IPS-15b (cell line): ENCODE data around the gene TANC1.

Experiments
- H3K27me3 ChIP-seq: one replicate; pipeline ENCODE4 v1.6.1; 2013; ENCODE audit warnings: low read length; ENCODE audit not compliant: control insufficient read depth, insufficient read depth
- H3K36me3 ChIP-seq: one replicate; pipeline ENCODE4 v1.6.1; 2013; ENCODE audit warnings: low read length; ENCODE audit not compliant: control insufficient read depth, insufficient read depth
- H3K4me1 ChIP-seq: one replicate; pipeline ENCODE4 v1.6.1; 2013; ENCODE audit warnings: mild to moderate bottlenecking, low read length; ENCODE audit not compliant: control insufficient read depth, insufficient read depth
- H3K4me3 ChIP-seq: one replicate; pipeline ENCODE4 v1.5.1; 2013; ENCODE audit warnings: low read depth, low read length
- H3K9ac ChIP-seq: one replicate; pipeline ENCODE4 v1.6.1; 2013; ENCODE audit warnings: low read depth, mild to moderate bottlenecking, low read length
- H3K9me3 ChIP-seq: one replicate; pipeline ENCODE4 v1.6.1; 2013; ENCODE audit warnings: mild to moderate bottlenecking, low read length; ENCODE audit not compliant: control insufficient read depth, insufficient read depth

Gene TANC1

DNA sequence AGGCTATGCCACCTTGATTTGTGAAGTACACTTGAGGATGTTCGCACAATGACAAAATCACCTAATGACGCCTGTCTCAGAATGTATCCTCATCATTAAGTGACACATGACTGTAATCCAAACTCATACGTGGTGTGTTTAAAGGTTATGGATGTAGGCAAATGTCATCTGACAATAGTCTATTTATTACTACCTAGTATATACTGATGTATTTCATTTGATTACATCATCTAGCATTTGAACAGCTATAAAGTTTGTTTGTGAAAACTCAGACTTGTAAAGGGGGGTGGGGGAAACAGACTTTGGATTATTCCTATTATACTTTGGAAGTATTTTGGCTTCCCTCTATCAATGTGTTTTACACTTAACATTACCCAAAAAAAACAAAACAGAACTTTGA lies 129.9 kb downstream of the TANC1 start:
- no peaks in the 10 kb centered on the region for H3K36me3 ChIP-seq
- H3K4me1 ChIP-seq: no peaks in the 10 kb centered on the region
- H3K27me3 ChIP-seq: no peaks in the 10 kb centered on the region
- H3K9me3 ChIP-seq: no peaks in the 10 kb centered on the region
- no peak overlapping the region for H3K4me3 ChIP-seq
- H3K9ac ChIP-seq: no peak overlapping the region

DNA sequence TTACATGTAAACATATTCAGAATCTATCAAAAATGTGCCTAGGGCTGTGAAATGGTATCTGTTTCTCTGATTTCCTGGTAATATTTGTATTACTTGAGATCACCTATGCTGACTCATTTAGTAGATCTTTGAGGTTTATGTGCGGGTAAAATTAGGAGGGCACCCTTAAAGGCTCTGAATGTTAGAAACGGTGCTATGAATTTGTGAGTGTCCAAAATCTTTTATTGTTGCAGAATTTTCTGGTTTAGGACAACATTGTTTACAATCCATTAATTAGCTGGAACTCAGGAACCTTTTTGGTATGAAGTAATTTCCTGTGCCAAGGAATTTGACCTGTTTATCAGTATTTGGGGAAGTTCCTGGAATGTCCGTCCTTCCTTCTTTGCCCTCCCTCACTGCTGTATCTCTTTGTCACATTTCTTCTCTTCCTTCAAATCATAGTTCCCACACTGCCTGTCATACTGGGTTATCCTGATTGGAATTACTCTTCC lies 130.5 kb downstream of the TANC1 start:
- Histone ChIP-seq H3K27me3 (no peaks in the 10 kb centered on the region), H3K36me3 (no peaks in the 10 kb centered on the region), H3K4me3 (no peak overlapping the region)

GRCh38 chr2:159101755-159102489 lies 133.5 kb downstream of the TANC1 start:
- no peak overlapping the region for H3K9ac ChIP-seq
- no peaks in the 10 kb centered on the region for H3K9me3 ChIP-seq
- H3K27me3 ChIP-seq: no peaks in the 10 kb centered on the region
- no peaks in the 10 kb centered on the region for H3K36me3 ChIP-seq
- H3K4me1 ChIP-seq: no peaks in the 10 kb centered on the region
- no peak overlapping the region for H3K4me3 ChIP-seq

More for the DNA sequence above, 130.5 kb downstream of the TANC1 start:
- H3K9ac ChIP-seq: no peak overlapping the region
- no peaks in the 10 kb centered on the region for H3K9me3 ChIP-seq
- no peaks in the 10 kb centered on the region for H3K4me1 ChIP-seq

- H3K9ac ChIP-seq: no peak overlapping the region
- no peak overlapping the region for H3K4me3 ChIP-seq
- no peaks in the 10 kb centered on the region for H3K9me3 ChIP-seq
- H3K27me3 ChIP-seq: no peaks in the 10 kb centered on the region
- no peaks in the 10 kb centered on the region for H3K4me1 ChIP-seq
- no peaks in the 10 kb centered on the region for H3K36me3 ChIP-seq
Observed at GRCh38 chr2:159103411-159103810, 135.0 kb downstream of the TANC1 start.

DNA sequence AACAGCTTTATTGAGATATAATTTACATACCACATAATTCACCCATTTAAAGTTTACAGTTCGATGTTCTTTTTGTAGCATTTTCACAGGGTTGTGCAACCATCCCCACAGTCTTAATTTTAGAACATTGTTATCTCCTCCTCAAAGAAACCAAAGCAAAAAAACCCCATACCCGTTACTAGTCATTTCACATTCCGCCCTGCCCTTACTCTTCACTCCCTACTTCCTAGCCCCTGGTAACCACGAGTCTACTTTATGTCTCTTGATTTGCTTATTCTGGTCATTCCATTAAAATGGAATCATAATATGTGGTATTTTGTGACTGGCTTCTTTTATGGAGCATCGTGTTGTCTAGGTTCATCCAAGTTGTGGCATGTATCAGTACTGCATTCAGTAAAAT lies 137.7 kb downstream of the TANC1 start:
- no peaks in the 10 kb centered on the region for H3K9me3 ChIP-seq
- H3K4me3 ChIP-seq: no peak overlapping the region
- H3K36me3 ChIP-seq: no peaks in the 10 kb centered on the region
- no peak overlapping the region for H3K9ac ChIP-seq
- no peaks in the 10 kb centered on the region for H3K4me1 ChIP-seq
- H3K27me3 ChIP-seq: no peaks in the 10 kb centered on the region

GRCh38 chr2:159108181-159108893 lies 139.9 kb downstream of the TANC1 start:
- H3K27me3 ChIP-seq: no peaks in the 10 kb centered on the region
- H3K4me3 ChIP-seq: no peak overlapping the region
- no peaks in the 10 kb centered on the region for H3K4me1 ChIP-seq
- no peaks in the 10 kb centered on the region for H3K36me3 ChIP-seq
- no peak overlapping the region for H3K9ac ChIP-seq
- no peaks in the 10 kb centered on the region for H3K9me3 ChIP-seq

- Histone ChIP-seq H3K9ac (no peak overlapping the region), H3K4me3 (no peak overlapping the region), H3K4me1 (no peaks in the 10 kb centered on the region), H3K9me3 (no peaks in the 10 kb centered on the region), H3K27me3 (no peaks in the 10 kb centered on the region), H3K36me3 (no peaks in the 10 kb centered on the region)
Observed at GRCh38 chr2:159109517-159109916, 141.1 kb downstream of the TANC1 start.

GRCh38 chr2:159110784-159111183 lies 142.3 kb downstream of the TANC1 start:
- Histone ChIP-seq H3K27me3 (no peaks in the 10 kb centered on the region), H3K9me3 (no peaks in the 10 kb centered on the region), H3K4me3 (no peak overlapping the region), H3K36me3 (no peaks in the 10 kb centered on the region), H3K4me1 (no peaks in the 10 kb centered on the region), H3K9ac (no peak overlapping the region)

GRCh38 chr2:159111346-159111927 lies 143.0 kb downstream of the TANC1 start:
- no peaks in the 10 kb centered on the region for H3K36me3 ChIP-seq
- H3K27me3 ChIP-seq: no peaks in the 10 kb centered on the region
- H3K4me3 ChIP-seq: no peak overlapping the region
- H3K9ac ChIP-seq: no peak overlapping the region
- no peaks in the 10 kb centered on the region for H3K4me1 ChIP-seq
- no peaks in the 10 kb centered on the region for H3K9me3 ChIP-seq

- Histone ChIP-seq H3K9ac (no peak overlapping the region), H3K4me3 (no peak overlapping the region), H3K9me3 (no peaks in the 10 kb centered on the region), H3K36me3 (no peaks in the 10 kb centered on the region), H3K27me3 (no peaks in the 10 kb centered on the region), H3K4me1 (no peaks in the 10 kb centered on the region)
Observed at GRCh38 chr2:159114835-159115234, 146.4 kb downstream of the TANC1 start.

GRCh38 chr2:159116922-159117321 lies 148.5 kb downstream of the TANC1 start:
- Histone ChIP-seq H3K9me3 (no peaks in the 10 kb centered on the region), H3K36me3 (no peaks in the 10 kb centered on the region), H3K27me3 (no peaks in the 10 kb centered on the region), H3K4me3 (no peak overlapping the region), H3K4me1 (no peaks in the 10 kb centered on the region), H3K9ac (no peak overlapping the region)

- Histone ChIP-seq H3K9ac (no peak overlapping the region), H3K4me3 (no peak overlapping the region), H3K36me3 (no peaks in the 10 kb centered on the region), H3K9me3 (no peaks in the 10 kb centered on the region), H3K27me3 (no peaks in the 10 kb centered on the region), H3K4me1 (no peaks in the 10 kb centered on the region)
Observed at GRCh38 chr2:159117658-159118057, 149.2 kb downstream of the TANC1 start.
